Myocyte (in vitro differentiated cells): ENCODE measurements around the gene GPC3. TPM values are rescaled to one million over a fixed set of nuclear protein-coding genes. Genes with fewer than 3 reads are reported as not detected.

Source experiments
- DNase-seq: peaks from one replicate; pipeline ENCODE4 v3.0.0-alpha.2; 2012; ENCODE audit warnings: low read depth
- total RNA-seq: library from RNA; depleted of rRNA; stranded (reverse); fragments of >200 nt; gene quantifications from 2 replicates; pipeline ENCODE4 v1.2.3, GENCODE V29; 2014

Gene GPC3
- total RNA-seq, 1 donor from 2014 or later: not detected

GRCh38 chrX:133575501-133576136 lies 409.8 kb downstream of the GPC3 start:
- DNase-seq: no peak

GRCh38 chrX:133574716-133575115 lies 410.7 kb downstream of the GPC3 start:
- no peak for DNase-seq

- DNase-seq: no peak
Measured at GRCh38 chrX:133570549-133570948, 414.8 kb downstream of the GPC3 start.

GRCh38 chrX:133569217-133569616 lies 416.2 kb downstream of the GPC3 start:
- DNase-seq: no peak

GRCh38 chrX:133568109-133568508 lies 417.3 kb downstream of the GPC3 start:
- no peak for DNase-seq

GRCh38 chrX:133566876-133567275 lies 418.5 kb downstream of the GPC3 start:
- DNase-seq: no peak

- no peak for DNase-seq
Measured at GRCh38 chrX:133563705-133564104, 421.7 kb downstream of the GPC3 start.

- DNase-seq: no peak
Measured at GRCh38 chrX:133561251-133561650, 424.1 kb downstream of the GPC3 start.

- DNase-seq: no peak
Measured at GRCh38 chrX:133559909-133560308, 425.5 kb downstream of the GPC3 start.

- DNase-seq: no peak
Measured at GRCh38 chrX:133555782-133556458, 429.5 kb downstream of the GPC3 start.

GRCh38 chrX:133550665-133551485 lies 434.5 kb downstream of the GPC3 start:
- DNase-seq: no peak

GRCh38 chrX:133549295-133549933 lies 436.0 kb downstream of the GPC3 start:
- DNase-seq: no peak

- DNase-seq: no peak
Measured at GRCh38 chrX:133546441-133546840, 439.0 kb downstream of the GPC3 start.

GRCh38 chrX:133544778-133545177 lies 440.6 kb downstream of the GPC3 start:
- DNase-seq: no peak

GRCh38 chrX:133544115-133544514 lies 441.3 kb downstream of the GPC3 start:
- DNase-seq: no peak

- DNase-seq: no peak
Measured at GRCh38 chrX:133543654-133544053, 441.7 kb downstream of the GPC3 start.

- peak; percentile 4 for DNase-seq
Measured at GRCh38 chrX:133542476-133542875, 442.9 kb downstream of the GPC3 start.

- no peak for DNase-seq
Measured at GRCh38 chrX:133541021-133541420, 444.4 kb downstream of the GPC3 start.

GRCh38 chrX:133538148-133538547 lies 447.2 kb downstream of the GPC3 start:
- no peak for DNase-seq

- no peak for DNase-seq
Measured at GRCh38 chrX:133537142-133537541, 448.3 kb downstream of the GPC3 start.

GRCh38 chrX:133535066-133535465 lies 450.3 kb downstream of the GPC3 start:
- no peak for DNase-seq

GRCh38 chrX:133534172-133534571 lies 451.2 kb downstream of the GPC3 start:
- DNase-seq: no peak
